Measurements from ENCODE around the gene WFS1. TPM values are rescaled to one million over a fixed set of nuclear protein-coding genes. Genes with fewer than 3 reads are reported as not detected.

Gene WFS1
- total and polyA plus RNA-seq, 9 of the 15 experiments (the other 6 are each of a cell fraction or from before 2014, with no cell fraction given): 0.01 to 0.29 (median 0.03) TPM; not detected in 5

DNA sequence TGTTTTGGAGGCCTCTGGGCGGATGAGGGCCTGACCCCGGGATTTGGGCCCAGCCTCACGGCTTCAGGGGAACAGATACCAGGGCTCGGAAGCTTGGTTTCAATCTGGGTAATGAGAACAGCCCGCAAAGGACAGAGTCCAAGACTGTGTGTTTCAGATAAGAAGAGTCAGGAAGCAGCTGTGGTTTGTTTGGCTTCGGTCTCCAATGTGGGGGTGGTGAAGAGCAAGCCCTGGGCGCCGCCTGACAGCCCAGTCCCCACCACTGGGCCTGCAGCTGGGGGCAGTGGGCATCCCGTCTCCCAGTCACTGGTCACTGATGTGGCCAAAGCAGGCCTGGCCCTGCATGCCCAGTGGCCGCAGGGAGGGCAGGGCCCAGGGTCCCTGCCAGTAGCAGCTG lies 9.1 kb downstream of the WFS1 start (continued):
- TF ChIP-seq HNRNPK (IDR thresholded peaks at IDR 0.05; ENCODE audit: low read depth, low read length, poor library complexity, severe bottlenecking): no peak
- TF ChIP-seq TFAP4 (CRISPR knock-in tag; IDR thresholded peaks at IDR 0.05; ENCODE audit: borderline replicate concordance): peak; percentile 40; the same call in 1 of the 2 replicates
- 0 out of 2 replicates have a peak, but pooled peaks have one; percentile 25 for TF ChIP-seq SMAD4 (CRISPR knock-in tag; conservative IDR thresholded peaks at IDR 0.05)
- TF ChIP-seq CBFA2T2 (conservative IDR thresholded peaks at IDR 0.05): peak; percentile 85
- no peak for TF ChIP-seq NFIX (CRISPR knock-in tag; IDR thresholded peaks at IDR 0.05; ENCODE audit: low read depth)
- 0 out of 2 replicates have a peak, but pooled peaks have one; percentile 23 for TF ChIP-seq SOX6 (IDR thresholded peaks at IDR 0.05)
- TF ChIP-seq POLR2AphosphoS5 (IDR thresholded peaks at IDR 0.05; ENCODE audit: control insufficient read depth, insufficient read depth, low read depth, low read length): peak; percentile 49; the same call in 1 of the 2 replicates
- TF ChIP-seq TCF3 (CRISPR knock-in tag; IDR thresholded peaks at IDR 0.05): peak; percentile 86
- no peak for TF ChIP-seq THAP7 (CRISPR knock-in tag; IDR thresholded peaks at IDR 0.05)
- peak; percentile 85 for TF ChIP-seq KLF16 (IDR thresholded peaks at IDR 0.05)
- peak; percentile 44; the same call in 1 of the 2 replicates for TF ChIP-seq PML (IDR thresholded peaks at IDR 0.05; ENCODE audit: low read length)
- TF ChIP-seq, protein P1, sequence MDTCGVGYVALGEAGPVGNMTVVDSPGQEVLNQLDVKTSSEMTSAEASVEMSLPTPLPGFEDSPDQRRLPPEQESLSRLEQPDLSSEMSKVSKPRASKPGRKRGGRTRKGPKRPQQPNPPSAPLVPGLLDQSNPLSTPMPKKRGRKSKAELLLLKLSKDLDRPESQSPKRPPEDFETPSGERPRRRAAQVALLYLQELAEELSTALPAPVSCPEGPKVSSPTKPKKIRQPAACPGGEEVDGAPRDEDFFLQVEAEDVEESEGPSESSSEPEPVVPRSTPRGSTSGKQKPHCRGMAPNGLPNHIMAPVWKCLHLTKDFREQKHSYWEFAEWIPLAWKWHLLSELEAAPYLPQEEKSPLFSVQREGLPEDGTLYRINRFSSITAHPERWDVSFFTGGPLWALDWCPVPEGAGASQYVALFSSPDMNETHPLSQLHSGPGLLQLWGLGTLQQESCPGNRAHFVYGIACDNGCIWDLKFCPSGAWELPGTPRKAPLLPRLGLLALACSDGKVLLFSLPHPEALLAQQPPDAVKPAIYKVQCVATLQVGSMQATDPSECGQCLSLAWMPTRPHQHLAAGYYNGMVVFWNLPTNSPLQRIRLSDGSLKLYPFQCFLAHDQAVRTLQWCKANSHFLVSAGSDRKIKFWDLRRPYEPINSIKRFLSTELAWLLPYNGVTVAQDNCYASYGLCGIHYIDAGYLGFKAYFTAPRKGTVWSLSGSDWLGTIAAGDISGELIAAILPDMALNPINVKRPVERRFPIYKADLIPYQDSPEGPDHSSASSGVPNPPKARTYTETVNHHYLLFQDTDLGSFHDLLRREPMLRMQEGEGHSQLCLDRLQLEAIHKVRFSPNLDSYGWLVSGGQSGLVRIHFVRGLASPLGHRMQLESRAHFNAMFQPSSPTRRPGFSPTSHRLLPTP (IDR thresholded peaks at IDR 0.05; ENCODE audit: borderline replicate concordance, extremely low read depth, insufficient read length): no peak
- TF ChIP-seq, protein P2, sequence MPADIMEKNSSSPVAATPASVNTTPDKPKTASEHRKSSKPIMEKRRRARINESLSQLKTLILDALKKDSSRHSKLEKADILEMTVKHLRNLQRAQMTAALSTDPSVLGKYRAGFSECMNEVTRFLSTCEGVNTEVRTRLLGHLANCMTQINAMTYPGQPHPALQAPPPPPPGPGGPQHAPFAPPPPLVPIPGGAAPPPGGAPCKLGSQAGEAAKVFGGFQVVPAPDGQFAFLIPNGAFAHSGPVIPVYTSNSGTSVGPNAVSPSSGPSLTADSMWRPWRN (IDR thresholded peaks at IDR 0.05; ENCODE audit: low read depth): 0 out of 2 replicates have a peak, but pooled peaks have one; percentile 27
- no peak for TF ChIP-seq GABPA (tag; conservative IDR thresholded peaks at IDR 0.05; ENCODE audit: low read depth)
- no peak for TF ChIP-seq KDM2B (CRISPR knock-in tag; IDR thresholded peaks at IDR 0.05)
- TF ChIP-seq CBFA2T3 (IDR thresholded peaks at IDR 0.05): peak; percentile 89
- peak; percentile 44; the same call in 1 of the 2 replicates for TF ChIP-seq HDAC2 (IDR thresholded peaks at IDR 0.05)
- TF ChIP-seq ZNF589 (CRISPR knock-in tag; IDR thresholded peaks at IDR 0.05; ENCODE audit: low read depth): peak; percentile 68; the same call in 1 of the 2 replicates
- TF ChIP-seq RBM39 (optimal IDR thresholded peaks at IDR 0.05; ENCODE audit: low read depth, low read length): no peak

Measured in K562 (cell line).